Naive thymus-derived CD8-positive, alpha-beta T cell (primary cell): ENCODE results near the gene ROPN1L. TPM values are rescaled to one million over a fixed set of nuclear protein-coding genes. Genes with fewer than 3 reads are reported as not detected.

Source experiments
- ATAC-seq, 2 donors: fragments of 150-1000 bp; cut with Tn5 transposase in 1 of 2; sonication (Bioruptor Pico), chemical (Tn5 transposase) in 1 of 2; 1 replicate in 1 of 2; 2 replicates in 1 of 2; pipeline ENCODE4 v1.10.0; 2021; ENCODE audit warnings: mild to moderate bottlenecking in 2 of 2, moderate library complexity in 2 of 2
- POLR2A ChIA-PET: fragments of 350-600 bp; sonication (Branson Sonifier 250); formaldehyde crosslinking; loops from one replicate; lab custom pipeline; 2021; ENCODE audit warnings: antibody characterized with exemption; lab: Charles Lee
- DNase-seq, 10 donors: peaks; one replicate each; pipeline versions ENCODE4 v3.0.0 to v3.0.0-alpha.2; 2020 to 2022
- H3K27ac Mint-ChIP-seq, 10 donors: one replicate each; pipeline ENCODE4 v1.8.0; 2020 to 2022; ENCODE audit warnings: mild to moderate bottlenecking in 10 of 10, mixed read lengths in 10 of 10, moderate library complexity in 4 of 10, inconsistent platforms in 1 of 10
- H3K27me3 Mint-ChIP-seq, 5 donors: one replicate each; pipeline ENCODE4 v1.8.0; 2021 to 2022; ENCODE audit warnings: mixed read lengths in 5 of 5
- H3K36me3 Mint-ChIP-seq, 3 donors: one replicate each; pipeline ENCODE4 v1.8.0; 2020 to 2022; ENCODE audit warnings: mixed read lengths in 3 of 3, mild to moderate bottlenecking in 2 of 3, inconsistent platforms in 1 of 3
- H3K4me1 Mint-ChIP-seq, 4 donors: one replicate each; pipeline ENCODE4 v1.8.0; 2021 to 2022; ENCODE audit warnings: mixed read lengths in 4 of 4
- H3K4me3 Mint-ChIP-seq, 10 donors: one replicate each; pipeline ENCODE4 v1.8.0; 2020 to 2022; ENCODE audit warnings: mild to moderate bottlenecking in 10 of 10, mixed read lengths in 10 of 10, moderate library complexity in 6 of 10, inconsistent platforms in 1 of 10
- H3K9me3 Mint-ChIP-seq, 9 donors: one replicate each; pipeline ENCODE4 v1.8.0; 2020 to 2022; ENCODE audit warnings: mixed read lengths in 9 of 9, mild to moderate bottlenecking in 3 of 9, inconsistent platforms in 1 of 9, moderate library complexity in 1 of 9
- polyA plus RNA-seq, 3 donors: library from polyadenylated mRNA; unstranded; fragments of 300-500 nt; fragmentation: Illumina TruSeq; gene quantifications; one replicate each; pipeline ENCODE4 v1.2.3, GENCODE V29; 2021
- total RNA-seq, 8 experiments: library from RNA in 2 of 8; stranded (reverse) in 2 of 8; gene quantifications; one replicate each; pipeline ENCODE4 v1.2.3 and lab custom pipeline; 2021 to 2026

The ROPN1L gene
- total and polyA plus RNA-seq, 5 experiments from 2014 or later: 0.57 to 1.7 (median 1.3) TPM; not detected in 1

- no peaks in the 10 kb centered on the region for H3K36me3 Mint-ChIP-seq
- DNase-seq (no peak), ATAC-seq (no peak)
- H3K4me3 Mint-ChIP-seq: no peak overlapping the region
- peaks cover 1 to 15% (median 5%) of the 10 kb centered on the region in 5 donors for H3K27me3 Mint-ChIP-seq
- no peaks in the 10 kb centered on the region for H3K9me3 Mint-ChIP-seq
- peaks cover 0 to 9% (median 4%) of the 10 kb centered on the region in 4 donors for H3K4me1 Mint-ChIP-seq
- peak overlapping the region in 1 of 10 donors; percentile 6 for H3K27ac Mint-ChIP-seq
- POLR2A ChIA-PET: no interaction called here
These were observed 20.4 kb downstream of the ROPN1L start for GRCh38 chr5:10461904-10462555.

- H3K27me3 Mint-ChIP-seq: peaks cover 1 to 15% (median 5%) of the 10 kb centered on the region in 5 donors
- no peaks in the 10 kb centered on the region for H3K36me3 Mint-ChIP-seq
- H3K4me1 Mint-ChIP-seq: peaks cover 2 to 13% (median 7%) of the 10 kb centered on the region in 4 donors
- H3K9me3 Mint-ChIP-seq: no peaks in the 10 kb centered on the region
- no peak overlapping the region for H3K4me3 Mint-ChIP-seq
- no peak for DNase-seq
- no peak for ATAC-seq
- POLR2A ChIA-PET: no interaction called here
- no peak overlapping the region for H3K27ac Mint-ChIP-seq
These were observed 21.9 kb downstream of the ROPN1L start for GRCh38 chr5:10463566-10463965.

DNA sequence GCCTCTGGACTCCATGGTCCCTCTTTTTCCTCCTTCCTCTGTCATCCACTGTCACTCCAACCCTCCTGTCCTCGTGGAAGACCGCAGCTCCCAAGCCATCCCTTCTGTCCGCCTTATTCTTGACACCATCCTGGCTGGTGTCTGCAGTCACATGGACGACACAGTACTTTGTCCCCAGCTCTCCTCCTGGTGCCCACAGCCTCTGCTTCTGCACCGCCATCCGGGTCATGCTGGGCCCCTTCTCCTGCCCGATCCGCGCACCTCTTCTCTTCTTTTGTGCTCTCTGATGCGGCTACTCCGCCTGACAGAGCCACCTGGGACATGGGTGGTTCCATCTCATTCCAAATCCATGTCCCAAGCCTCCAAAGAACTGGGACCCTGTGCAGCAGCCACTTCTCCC lies 22.5 kb downstream of the ROPN1L start:
- Mint-ChIP-seq H3K4me1 (peaks cover 2 to 13% (median 7%) of the 10 kb centered on the region in 4 donors), H3K27me3 (peaks cover 1 to 15% (median 5%) of the 10 kb centered on the region in 5 donors), H3K27ac (peak overlapping the region in 1 of 10 donors; percentile 65), H3K4me3 (no peak overlapping the region), H3K36me3 (no peaks in the 10 kb centered on the region), H3K9me3 (no peaks in the 10 kb centered on the region)
- DNase-seq (no peak), ATAC-seq (no peak)
- POLR2A ChIA-PET: no interaction called here

- no peak overlapping the region for H3K4me3 Mint-ChIP-seq
- ATAC-seq (no peak), DNase-seq (no peak)
- H3K9me3 Mint-ChIP-seq: no peaks in the 10 kb centered on the region
- POLR2A ChIA-PET: interaction anchor here (0.5 kb wide), 1 partner anchor 43 kb away, joined by 3 read pairs; no protein-coding TSS in a partner anchor
- peaks cover 1 to 15% (median 5%) of the 10 kb centered on the region in 5 donors for H3K27me3 Mint-ChIP-seq
- no peak overlapping the region for H3K27ac Mint-ChIP-seq
- H3K36me3 Mint-ChIP-seq: no peaks in the 10 kb centered on the region
- H3K4me1 Mint-ChIP-seq: peaks cover 2 to 13% (median 7%) of the 10 kb centered on the region in 4 donors
These were observed 24.0 kb downstream of the ROPN1L start for GRCh38 chr5:10465726-10466125.

DNA sequence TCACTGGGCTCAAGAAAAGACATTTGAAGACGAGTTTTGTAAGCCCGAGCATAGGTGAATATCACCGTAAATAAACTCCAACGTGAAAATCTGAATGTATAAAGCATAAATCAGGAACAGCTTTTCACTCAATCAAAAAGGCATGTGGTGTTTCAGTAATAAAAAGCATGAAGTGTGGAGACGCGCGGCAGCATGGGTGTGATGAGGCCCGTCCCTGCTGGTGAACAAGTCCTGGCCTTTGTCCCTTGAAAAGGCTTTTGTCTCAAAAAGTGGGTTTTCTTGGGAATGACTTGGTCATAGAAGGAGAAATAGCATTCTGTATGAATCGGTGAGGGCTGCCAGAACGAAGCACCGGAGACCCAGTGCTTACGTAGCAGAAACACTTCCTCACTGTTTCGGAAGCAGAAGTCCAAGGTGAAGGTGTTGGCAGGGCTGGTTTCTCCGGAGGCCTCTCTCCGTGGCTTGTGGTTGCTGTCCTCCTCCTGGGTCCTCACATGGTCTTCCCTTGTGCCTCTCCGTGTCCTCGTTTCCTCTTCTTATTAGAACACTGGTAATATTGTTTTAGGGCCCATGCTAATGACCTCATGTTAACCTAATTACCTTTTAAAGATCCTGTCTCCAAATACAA lies 24.9 kb downstream of the ROPN1L start:
- DNase-seq (no peak), ATAC-seq (no peak)
- H3K27me3 Mint-ChIP-seq: peaks cover 1 to 15% (median 5%) of the 10 kb centered on the region in 5 donors
- H3K4me3 Mint-ChIP-seq: no peak overlapping the region
- H3K4me1 Mint-ChIP-seq: peaks cover 2 to 13% (median 7%) of the 10 kb centered on the region in 4 donors
- no peak overlapping the region for H3K27ac Mint-ChIP-seq
- H3K36me3 Mint-ChIP-seq: no peaks in the 10 kb centered on the region
- POLR2A ChIA-PET: no interaction called here
- H3K9me3 Mint-ChIP-seq: no peaks in the 10 kb centered on the region

- POLR2A ChIA-PET: no interaction called here
- Mint-ChIP-seq H3K9me3 (no peaks in the 10 kb centered on the region), H3K27me3 (peaks cover 1 to 15% (median 6%) of the 10 kb centered on the region in 5 donors), H3K4me1 (peaks cover 2 to 13% (median 7%) of the 10 kb centered on the region in 4 donors), H3K36me3 (no peaks in the 10 kb centered on the region), H3K4me3 (no peak overlapping the region), H3K27ac (peak overlapping the region in 3 of 10 donors; percentile 14 to 59 (median 35))
- ATAC-seq: no peak
- no peak for DNase-seq
These were observed 25.9 kb downstream of the ROPN1L start for GRCh38 chr5:10467281-10468198.

DNA sequence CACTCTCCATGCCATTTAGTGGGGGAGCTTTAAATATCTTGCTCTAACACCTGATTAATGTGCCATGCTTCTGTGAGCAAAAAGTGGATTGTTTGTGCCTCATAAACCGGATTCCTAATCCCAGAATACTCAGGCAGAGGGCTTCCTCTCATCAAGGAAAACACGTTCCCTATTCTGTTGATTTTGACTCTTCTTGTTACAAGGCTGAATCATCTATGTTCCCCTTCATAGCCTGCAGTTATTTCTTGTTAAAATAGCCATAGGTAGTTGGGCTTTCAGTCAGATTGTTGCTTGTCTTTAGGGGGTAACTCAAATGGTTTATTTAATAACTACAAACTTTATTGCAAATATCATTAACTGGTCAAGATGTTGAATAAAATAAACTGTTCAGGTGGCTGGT lies 26.6 kb downstream of the ROPN1L start:
- peaks cover 2 to 13% (median 7%) of the 10 kb centered on the region in 4 donors for H3K4me1 Mint-ChIP-seq
- no peak for ATAC-seq
- peaks cover 0 to 3% (median 0%) of the 10 kb centered on the region in 9 donors for H3K9me3 Mint-ChIP-seq
- no peak overlapping the region for H3K4me3 Mint-ChIP-seq
- no peak for DNase-seq
- peaks cover 1 to 13% (median 7%) of the 10 kb centered on the region in 5 donors for H3K27me3 Mint-ChIP-seq
- H3K36me3 Mint-ChIP-seq: no peaks in the 10 kb centered on the region
- POLR2A ChIA-PET: no interaction called here
- peak overlapping the region in 1 of 10 donors; percentile 50 for H3K27ac Mint-ChIP-seq

- Mint-ChIP-seq H3K27me3 (peaks cover 0 to 7% (median under 1%) of the 10 kb centered on the region in 5 donors), H3K4me1 (peaks cover 0 to 13% (median 7%) of the 10 kb centered on the region in 4 donors), H3K36me3 (peaks cover 0 to 2% (median 2%) of the 10 kb centered on the region in 3 donors), H3K27ac (no peak overlapping the region), H3K9me3 (peaks cover 0 to 11% (median 2%) of the 10 kb centered on the region in 9 donors), H3K4me3 (no peak overlapping the region)
- no peak for DNase-seq
- ATAC-seq: no peak
- POLR2A ChIA-PET: no interaction called here
These were observed 27.8 kb downstream of the ROPN1L start for GRCh38 chr5:10469253-10470050.

- ATAC-seq (no peak), DNase-seq (no peak)
- H3K27me3 Mint-ChIP-seq: peaks cover 0 to 7% (median 0%) of the 10 kb centered on the region in 5 donors
- POLR2A ChIA-PET: no interaction called here
- H3K9me3 Mint-ChIP-seq: peaks cover 0 to 21% (median 4%) of the 10 kb centered on the region in 9 donors
- peaks cover 0 to 13% (median 8%) of the 10 kb centered on the region in 3 donors for H3K36me3 Mint-ChIP-seq
- peaks cover 0 to 13% (median 7%) of the 10 kb centered on the region in 4 donors for H3K4me1 Mint-ChIP-seq
- no peak overlapping the region for H3K27ac Mint-ChIP-seq
- no peak overlapping the region for H3K4me3 Mint-ChIP-seq
These were observed 29.0 kb downstream of the ROPN1L start for GRCh38 chr5:10470669-10471068.

DNA sequence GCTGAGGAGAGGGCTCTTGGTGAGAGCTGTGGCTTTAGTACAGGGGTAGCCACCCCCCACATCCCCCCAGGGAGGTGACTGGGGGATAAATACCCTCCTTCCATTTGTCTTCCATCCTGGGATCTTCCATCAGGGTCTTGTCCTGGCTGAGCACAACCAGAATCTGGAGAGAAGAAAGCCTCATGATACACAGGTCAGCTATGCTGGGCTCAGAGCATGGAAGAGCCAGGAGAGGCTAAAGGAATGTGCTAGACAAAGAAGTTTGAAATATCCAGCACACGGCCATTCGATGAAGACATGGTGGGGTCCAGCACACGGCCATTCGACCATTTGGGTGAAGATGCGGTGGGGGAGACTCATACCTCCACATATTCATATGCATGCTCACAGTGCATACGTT lies 30.0 kb downstream of the ROPN1L start:
- DNase-seq (no peak), ATAC-seq (no peak)
- POLR2A ChIA-PET: no interaction called here
- Mint-ChIP-seq H3K27ac (no peak overlapping the region), H3K36me3 (peaks cover 0 to 22% (median 8%) of the 10 kb centered on the region in 3 donors), H3K27me3 (peaks cover 0 to 4% (median 0%) of the 10 kb centered on the region in 5 donors), H3K4me1 (peaks cover 0 to 13% (median 6%) of the 10 kb centered on the region in 4 donors), H3K4me3 (no peak overlapping the region), H3K9me3 (peaks cover 0 to 29% (median 6%) of the 10 kb centered on the region in 9 donors)

DNA sequence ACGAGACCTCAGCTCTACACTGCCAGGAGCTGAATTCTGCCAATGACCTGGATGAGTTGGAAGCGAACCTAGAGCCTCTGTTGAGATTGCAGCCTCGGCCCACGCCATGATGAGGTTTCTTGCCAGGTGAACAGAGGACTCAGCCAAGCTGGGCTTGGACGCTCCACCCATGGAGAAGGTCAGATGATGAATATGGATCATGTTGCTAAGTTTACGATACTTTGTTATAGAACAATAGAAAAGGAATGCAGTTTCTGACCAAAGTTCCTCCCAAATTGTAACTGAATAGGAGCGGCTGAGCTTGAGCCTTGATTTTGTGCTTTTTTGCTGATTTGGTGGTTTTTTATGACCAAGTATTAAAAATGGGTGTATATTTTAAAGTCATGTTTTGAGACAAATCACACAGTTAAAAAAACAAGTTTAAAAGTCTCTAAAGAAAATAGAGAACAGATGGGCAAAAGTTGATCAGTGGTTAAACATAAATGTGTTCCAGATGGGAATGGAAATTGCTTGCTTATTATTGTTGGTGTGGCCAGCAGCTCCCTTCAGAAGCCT lies 32.9 kb downstream of the ROPN1L start:
- Mint-ChIP-seq H3K27ac (no peak overlapping the region), H3K4me3 (no peak overlapping the region), H3K36me3 (peaks cover 0 to 23% (median 8%) of the 10 kb centered on the region in 3 donors), H3K4me1 (no peaks in the 10 kb centered on the region), H3K27me3 (peaks cover 0 to 4% (median 0%) of the 10 kb centered on the region in 5 donors), H3K9me3 (peaks cover 0 to 29% (median 6%) of the 10 kb centered on the region in 9 donors)
- POLR2A ChIA-PET: no interaction called here
- ATAC-seq (no peak), DNase-seq (no peak)
